NCI-H345 (cell line): ENCODE data around the gene SLC38A1.

Source experiments
- DNase-seq: peaks from one replicate; lab custom pipeline; 2025; lab: John Stamatoyannopoulos, UW

Gene SLC38A1

DNA sequence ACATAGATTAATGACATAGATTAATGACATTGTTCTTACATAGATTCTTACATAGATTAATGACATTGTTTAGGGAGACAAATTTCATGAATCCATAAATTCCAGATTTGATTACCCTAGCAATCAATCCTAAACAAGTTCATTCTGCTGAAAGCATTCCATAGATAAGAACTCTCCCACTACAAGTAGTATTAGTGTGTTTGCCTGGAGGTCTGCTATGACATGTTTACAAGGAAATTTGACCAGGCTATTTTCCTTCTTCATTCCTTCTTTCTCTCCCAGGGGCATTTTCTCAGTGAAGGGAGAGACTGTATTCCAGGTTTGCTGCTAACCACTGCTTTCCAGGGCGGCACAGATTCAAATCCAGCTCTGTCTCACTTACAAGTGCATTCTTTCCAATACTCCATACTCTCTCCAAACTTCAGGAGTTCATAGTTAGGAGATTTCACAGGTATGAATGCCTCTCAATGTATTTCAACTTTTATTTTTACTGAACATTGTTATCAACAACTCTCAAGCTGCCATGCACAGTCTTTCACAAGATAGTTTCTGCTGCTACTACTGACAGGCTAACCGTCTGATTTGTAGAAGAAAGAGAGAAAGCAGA is 134.5 kb downstream of the SLC38A1 start:
- no peak for DNase-seq

DNA sequence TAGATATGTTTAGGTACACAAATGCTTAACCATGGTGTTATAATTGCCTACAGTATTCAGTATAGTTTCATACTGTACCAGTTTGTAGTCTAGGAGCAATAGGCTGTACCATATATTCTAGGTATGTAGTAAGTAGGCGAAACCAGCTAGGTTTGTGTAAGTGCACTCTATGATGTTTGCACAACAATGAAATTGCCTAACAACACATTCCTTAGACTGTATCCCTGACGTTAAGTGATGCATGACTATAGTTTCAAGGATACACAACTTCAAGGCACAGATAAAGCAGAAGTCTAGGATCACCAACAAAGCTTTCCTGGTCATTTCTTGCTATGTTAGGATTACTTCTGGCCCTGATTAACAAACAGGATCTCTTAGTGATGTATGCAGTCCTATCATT is 135.1 kb downstream of the SLC38A1 start:
- no peak for DNase-seq
